HG02973 (cell line): ENCODE measurements around the gene SLC1A7.

Source experiments
- ATAC-seq: cut with Tn5 transposase; IDR thresholded peaks from one replicate; pipeline ENCODE4 v1.9.1; 2021; ENCODE audit warnings: moderate library complexity; ENCODE audit not compliant: unreplicated experiment

The SLC1A7 gene

GRCh38 chr1:53091841-53092645 is 50.4 kb downstream of the SLC1A7 start:
- ATAC-seq = no peak

- ATAC-seq = no peak
These were observed 52.0 kb downstream of the SLC1A7 start for GRCh38 chr1:53090227-53091147.

- ATAC-seq = no peak
These were observed 52.8 kb downstream of the SLC1A7 start for GRCh38 chr1:53089478-53090226.

- ATAC-seq = no peak
These were observed 53.7 kb downstream of the SLC1A7 start for GRCh38 chr1:53088616-53089300.

- ATAC-seq = no peak
These were observed 54.8 kb downstream of the SLC1A7 start for GRCh38 chr1:53087332-53088285.

GRCh38 chr1:53086491-53087070 is 55.9 kb downstream of the SLC1A7 start:
- ATAC-seq = no peak

GRCh38 chr1:53085405-53085804 is 57.0 kb downstream of the SLC1A7 start:
- ATAC-seq = no peak

GRCh38 chr1:53084589-53084971 is 57.9 kb downstream of the SLC1A7 start:
- ATAC-seq = no peak

- ATAC-seq = no peak
These were observed 58.5 kb downstream of the SLC1A7 start for GRCh38 chr1:53083636-53084588.

- ATAC-seq = no peak
These were observed 59.5 kb downstream of the SLC1A7 start for GRCh38 chr1:53082826-53083455.

- no peak for ATAC-seq
These were observed 60.9 kb downstream of the SLC1A7 start for GRCh38 chr1:53081384-53082066.

- no peak for ATAC-seq
These were observed 61.7 kb downstream of the SLC1A7 start for GRCh38 chr1:53080769-53081168.

- no peak for ATAC-seq
These were observed 62.4 kb downstream of the SLC1A7 start for GRCh38 chr1:53080041-53080440.

- ATAC-seq = no peak
These were observed 63.2 kb downstream of the SLC1A7 start for GRCh38 chr1:53079251-53079650.

- no peak for ATAC-seq
These were observed 63.9 kb downstream of the SLC1A7 start for GRCh38 chr1:53078333-53079101.

- ATAC-seq = no peak
These were observed 64.9 kb downstream of the SLC1A7 start for GRCh38 chr1:53077599-53077965.
